Mucosa of gallbladder (tissue), 1 donor: ENCODE results near the gene PRORP. TPM values are rescaled to one million over a fixed set of nuclear protein-coding genes. Genes with fewer than 3 reads are reported as not detected.
"Not testable (repeated sequence)": the region's sequence is repeated elsewhere in the genome, so short reads cannot be mapped to it uniquely, and the experiment has no call there.

Experiments used
- DNase-seq: peaks from one replicate; pipeline ENCODE4 v3.0.0-alpha.2; 2020; ENCODE audit warnings: low spot score
- total RNA-seq: library from RNA; stranded (reverse); gene quantifications from one replicate; pipeline ENCODE4 v1.2.1, GENCODE V29; 2021
- donor health status: DM: no; HTN: no; CAD: no.

Gene PRORP
- total RNA-seq: 18.1 TPM

DNA sequence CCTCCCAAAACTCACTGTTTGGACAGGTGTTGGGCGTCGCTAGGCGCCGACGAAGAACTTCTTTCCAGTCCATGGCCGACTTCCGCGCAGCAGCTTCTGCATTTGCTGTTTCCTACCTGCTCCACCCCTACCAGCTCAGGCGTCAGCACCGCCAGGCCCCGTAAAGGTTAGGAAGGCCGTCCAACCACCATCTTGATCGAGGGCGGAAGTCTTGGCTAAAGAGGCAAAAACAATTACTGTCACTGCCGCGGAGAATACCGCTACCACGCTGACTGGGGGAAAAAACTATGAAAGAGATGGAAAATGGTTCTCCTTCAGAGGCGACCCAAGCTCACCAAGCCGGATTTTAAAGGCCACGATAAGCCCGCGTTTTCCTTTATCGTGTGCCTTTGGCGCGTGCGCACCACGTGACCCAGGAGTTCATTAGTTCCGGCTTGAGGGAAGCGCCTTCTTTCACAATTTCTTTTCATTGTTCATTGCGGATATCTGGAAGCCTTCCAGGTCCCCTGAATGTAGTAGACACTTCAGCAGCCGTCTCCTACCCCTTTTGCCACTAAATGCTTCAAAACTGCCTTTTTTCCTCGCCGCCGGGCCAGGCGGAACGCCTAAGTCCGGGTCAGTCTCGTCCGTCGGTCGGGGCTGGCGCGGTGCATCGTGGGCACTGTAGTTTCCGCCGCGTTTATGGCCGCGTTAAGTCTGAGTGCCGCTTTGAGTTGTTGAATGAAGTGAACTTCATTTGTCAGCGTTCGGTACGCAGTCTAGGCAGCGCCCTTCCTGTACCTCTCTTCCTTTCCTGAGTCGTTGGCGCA, at the start of gene PRORP, which contains the start of gene PPP2R3C:
Gene PRORP, plus strand, starts transcription at position 666 of the 809 bp plus-strand sequence. CDS start 694 bp downstream, outside the sequence.
Gene PPP2R3C, minus strand, starts transcription at position 104 of the 809 bp plus-strand sequence. Its CDS starts 31 bp downstream, at position 73.
- DNase-seq: peak; percentile 94

DNA sequence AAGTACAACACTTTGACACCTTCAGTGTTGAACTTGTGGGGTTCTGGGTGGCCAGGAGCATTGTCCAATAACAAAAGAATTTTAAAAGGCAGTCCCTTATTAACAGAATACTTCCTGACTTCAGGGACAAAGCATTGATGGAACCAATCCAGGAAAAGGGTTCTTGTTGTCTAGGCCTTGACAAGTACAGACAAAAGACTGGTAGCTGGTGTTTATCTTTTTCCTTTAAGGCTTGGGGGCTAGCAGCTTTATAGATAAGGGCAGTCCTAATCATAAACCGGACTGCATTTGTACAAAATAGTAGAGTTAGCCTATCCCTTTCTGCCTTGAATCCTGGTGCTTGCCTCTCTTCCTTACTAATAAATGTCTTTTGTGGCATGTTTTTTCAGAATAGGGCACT, 48.9 kb upstream of the PRORP start:
- no peak for DNase-seq

DNA sequence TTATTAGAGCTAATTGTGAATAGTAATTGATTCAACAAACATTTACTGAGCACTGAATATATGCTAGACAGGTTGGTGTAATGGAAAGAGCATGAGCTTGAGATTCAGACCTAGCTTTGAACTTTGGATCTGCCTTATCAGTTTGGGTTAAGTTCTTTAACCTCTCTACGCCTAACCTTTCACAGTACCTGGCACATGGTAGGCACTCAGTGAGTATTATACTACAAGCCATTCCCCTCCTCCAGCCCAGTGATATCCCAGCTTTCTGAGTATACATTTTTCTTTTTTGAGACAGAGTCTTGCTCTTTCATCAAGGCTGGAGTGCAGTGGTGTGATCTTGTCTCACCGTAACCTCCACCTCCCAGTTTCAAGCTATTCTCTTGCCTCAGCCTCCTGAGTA, 44.3 kb upstream of the PRORP start:
- no peak for DNase-seq

DNA sequence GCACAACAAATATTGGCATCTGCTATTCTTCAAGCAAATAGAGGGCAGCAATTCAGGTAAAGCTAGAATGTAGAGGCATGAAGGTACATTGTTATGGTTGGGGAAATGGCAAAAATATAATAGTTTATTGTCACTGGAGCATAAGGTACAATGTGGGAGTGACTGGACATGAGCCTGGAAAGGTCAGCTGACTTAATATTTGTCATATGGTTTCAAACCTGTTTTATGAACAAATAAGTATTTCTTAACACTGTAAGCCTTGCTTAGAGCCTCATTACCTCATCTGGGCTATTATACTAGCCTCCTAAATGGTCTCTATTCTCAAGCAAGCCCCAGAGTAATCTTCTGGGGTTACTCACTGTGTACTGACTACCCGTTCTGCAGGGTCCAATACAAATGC, 42.6 kb upstream of the PRORP start:
- no peak for DNase-seq

DNA sequence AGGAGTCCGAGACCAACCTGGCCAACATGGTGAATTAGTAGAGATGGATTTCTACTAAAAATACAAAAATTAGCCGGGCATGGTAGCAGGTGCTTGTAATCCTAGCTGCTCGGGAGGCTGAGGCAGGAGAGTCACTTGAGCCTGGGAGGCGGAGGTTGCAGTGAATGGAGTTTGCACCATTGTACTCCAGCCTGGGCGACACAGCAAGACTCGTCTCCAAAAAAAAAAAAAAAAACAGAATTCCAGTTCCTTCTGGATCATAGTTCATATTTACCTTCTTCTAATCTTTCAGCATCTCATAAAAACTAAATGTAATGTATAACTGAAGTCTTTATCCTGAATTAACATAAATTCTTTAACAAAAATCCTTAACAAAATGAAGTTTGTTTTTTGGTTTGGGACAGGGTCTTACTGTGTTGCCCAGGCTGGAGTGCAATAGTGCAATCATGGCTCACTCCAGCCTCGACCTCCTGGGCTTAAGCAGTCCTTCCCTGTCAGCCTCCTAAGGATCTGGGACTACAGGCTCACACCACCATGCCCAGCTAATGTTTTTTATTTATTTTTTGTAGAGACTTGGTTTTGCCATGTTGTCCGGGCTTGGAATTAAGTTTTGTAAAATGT, 38.7 kb upstream of the PRORP start:
- DNase-seq: no peak

DNA sequence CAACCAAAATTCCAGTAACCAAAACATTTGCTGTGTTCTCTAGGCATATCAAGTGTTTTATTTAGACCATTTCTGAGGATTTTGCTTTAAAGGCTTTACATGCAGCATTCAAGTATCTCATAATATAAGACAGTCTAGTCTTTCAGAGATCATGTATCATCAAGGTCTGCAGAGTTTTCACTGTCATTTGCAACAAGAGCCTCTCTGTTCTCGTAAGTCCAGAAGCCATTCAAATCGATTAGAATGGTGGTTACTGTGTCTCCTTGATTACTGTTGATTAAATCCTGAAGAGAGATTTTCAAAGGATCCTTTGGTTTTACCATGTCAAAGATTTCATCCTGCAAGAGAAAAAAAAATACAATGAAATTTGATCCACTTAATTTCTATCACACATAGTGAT, 36.9 kb upstream of the PRORP start:
- no peak for DNase-seq

DNA sequence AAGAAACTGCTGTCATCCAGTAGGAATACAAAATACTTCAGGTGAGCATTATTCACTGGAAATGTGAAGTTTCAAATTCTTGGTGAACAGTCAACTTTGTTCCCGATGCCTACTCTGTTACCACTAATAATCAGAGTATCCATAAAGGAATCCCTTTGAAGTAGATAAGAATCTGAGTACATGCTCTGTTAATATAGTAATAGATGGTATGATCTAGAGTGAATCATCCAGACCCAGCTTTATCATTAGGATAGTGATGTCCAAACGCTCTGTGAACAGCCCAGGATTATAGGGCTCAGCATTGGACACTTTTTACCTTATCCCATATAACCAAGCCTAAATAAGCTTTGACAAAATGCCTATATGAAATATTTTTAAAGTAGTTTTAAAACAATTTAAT, 33.8 kb upstream of the PRORP start:
- DNase-seq: no peak

DNA sequence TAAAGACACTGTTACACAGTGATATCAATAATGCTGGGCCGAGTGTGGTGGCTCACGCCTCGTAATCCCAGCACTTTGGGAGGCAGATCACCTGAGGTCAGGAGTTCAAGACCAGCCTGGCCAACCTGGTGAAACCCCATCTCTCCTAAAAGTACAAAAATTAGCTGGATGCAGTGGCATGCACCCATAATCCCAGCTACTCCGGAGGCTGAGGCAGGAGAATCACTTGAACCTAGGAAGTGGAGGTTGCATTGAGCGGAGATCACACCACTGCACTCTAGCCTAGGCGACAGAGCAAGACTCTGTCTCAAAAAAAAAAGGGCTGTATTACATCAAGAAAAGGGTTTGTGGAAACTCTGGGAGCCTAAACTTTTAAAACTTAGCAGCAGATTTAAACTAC, 27.7 kb upstream of the PRORP start:
- not testable (repeated sequence) for DNase-seq

DNA sequence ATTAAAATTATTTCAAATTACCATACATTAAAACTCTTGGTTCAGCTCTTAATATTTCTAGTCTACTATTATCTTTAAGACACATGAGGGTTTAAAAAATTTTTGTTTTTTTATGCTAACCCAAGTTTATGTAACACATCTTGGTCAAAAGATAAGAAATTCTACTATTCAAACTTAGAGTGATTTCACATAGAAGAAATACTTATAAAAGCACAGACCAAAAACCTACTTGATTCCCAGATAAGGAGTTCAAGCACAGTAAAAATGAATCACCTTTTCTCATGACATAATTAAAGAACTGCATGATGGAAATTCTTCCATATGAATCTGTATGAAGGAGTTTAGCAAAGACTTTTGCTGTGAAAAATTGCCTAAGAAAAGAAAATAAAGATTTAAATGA, 14.5 kb upstream of the PRORP start:
- DNase-seq: no peak

DNA sequence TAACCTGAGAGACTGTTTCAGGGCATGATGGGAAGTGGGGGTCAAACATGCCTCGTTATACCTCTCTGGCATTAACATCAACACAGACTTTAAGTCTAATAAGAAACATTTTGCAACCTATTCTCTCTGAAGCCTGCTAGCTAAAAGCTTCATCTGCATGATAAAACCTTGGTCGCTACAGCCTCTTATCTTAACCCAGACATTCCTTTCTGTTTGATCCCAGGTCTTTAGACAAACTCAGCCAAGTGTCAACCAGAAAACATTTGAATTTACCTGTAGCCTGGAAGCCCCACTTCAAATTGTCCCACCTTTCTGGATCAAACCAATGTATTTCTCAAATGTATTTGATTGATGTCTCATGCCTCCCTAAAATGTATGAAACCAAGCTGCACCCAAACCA, 9.7 kb upstream of the PRORP start:
- DNase-seq: no peak

DNA sequence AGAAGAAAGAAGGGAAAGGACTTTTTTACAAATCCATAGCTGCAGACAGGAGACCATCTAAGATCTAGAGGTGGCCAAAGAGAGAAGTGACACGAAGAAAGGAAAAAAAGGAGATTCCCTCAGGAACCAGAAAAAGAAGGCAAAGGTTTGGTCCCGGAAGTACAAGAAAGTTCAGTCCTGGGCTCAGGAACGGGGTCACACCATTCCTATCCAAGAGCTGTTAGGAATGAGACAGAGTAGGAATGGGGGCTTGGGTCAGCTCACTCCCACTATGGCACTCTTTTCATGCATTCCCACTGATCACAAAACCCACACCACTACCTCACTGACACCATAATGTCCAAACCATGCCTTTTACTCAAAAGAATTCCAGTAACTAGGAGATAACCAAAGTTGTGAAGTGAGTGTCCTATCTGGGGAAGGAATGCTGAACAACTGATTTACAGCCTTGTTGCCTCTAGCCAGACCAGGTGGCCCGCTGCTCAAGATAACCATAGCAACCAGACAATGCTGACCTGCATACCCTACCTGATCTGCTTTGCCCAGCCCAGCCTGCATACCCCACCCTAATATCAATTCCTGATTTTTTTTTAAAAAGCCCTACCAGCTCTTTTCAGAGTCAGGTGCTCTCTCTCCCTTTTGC, 8.9 kb upstream of the PRORP start:
- no peak for DNase-seq

DNA sequence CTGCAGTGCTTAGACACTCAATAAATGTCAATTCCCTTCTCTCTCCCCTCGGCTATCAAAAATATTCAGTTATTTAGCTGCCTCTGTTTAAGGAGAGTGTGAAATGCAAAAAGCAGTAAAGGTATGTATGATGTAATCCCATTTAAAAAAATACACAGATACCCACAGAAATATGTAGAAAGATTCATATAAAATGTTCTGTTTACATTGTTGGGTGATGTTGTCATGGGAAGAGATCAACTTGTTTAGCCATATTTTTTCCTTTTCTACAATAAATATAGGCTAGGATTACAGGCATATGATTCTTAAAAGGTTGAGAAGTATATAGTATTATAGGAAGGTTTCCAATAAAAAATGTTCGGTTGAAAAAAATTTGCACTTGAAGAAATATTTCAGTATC, 8.3 kb upstream of the PRORP start:
- no peak for DNase-seq

DNA sequence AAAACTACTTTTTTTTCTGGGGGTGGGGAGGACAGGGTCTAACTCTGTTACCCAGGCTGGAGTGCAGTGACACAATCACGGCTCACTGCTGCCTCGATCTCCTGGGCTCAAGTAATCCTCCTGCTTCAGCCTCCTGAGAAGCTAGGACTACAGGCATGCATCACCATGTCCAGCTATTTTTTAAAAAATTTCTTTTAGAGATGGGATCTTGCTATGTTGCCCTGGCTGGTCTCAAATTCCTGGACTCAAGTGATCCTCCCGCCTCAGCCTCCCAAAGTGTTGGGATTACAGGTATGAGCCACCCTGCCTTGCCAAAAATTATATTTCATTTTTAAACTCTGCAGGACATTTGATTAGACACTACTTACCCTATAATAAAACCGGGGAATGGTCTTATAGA, 6.1 kb upstream of the PRORP start:
- no peak for DNase-seq

DNA sequence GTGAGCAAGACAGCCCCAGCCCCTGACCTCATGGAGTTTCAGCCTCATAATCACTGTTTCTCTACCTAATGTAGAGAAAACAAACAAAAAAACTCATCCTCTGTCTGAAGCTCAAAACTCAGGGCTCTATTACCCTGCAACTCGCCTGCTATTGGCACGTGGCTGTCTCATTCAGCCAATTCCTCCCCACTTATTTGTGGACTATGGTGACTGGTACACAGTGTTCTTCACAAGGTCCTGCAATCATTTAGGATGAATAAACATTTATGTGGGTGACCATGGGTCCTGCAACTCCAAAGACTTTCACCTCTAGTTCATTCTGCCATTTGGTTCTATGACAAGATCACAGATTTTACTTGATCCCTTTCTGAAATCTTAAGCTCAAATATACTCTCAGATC, 5.2 kb upstream of the PRORP start:
- no peak for DNase-seq

DNA sequence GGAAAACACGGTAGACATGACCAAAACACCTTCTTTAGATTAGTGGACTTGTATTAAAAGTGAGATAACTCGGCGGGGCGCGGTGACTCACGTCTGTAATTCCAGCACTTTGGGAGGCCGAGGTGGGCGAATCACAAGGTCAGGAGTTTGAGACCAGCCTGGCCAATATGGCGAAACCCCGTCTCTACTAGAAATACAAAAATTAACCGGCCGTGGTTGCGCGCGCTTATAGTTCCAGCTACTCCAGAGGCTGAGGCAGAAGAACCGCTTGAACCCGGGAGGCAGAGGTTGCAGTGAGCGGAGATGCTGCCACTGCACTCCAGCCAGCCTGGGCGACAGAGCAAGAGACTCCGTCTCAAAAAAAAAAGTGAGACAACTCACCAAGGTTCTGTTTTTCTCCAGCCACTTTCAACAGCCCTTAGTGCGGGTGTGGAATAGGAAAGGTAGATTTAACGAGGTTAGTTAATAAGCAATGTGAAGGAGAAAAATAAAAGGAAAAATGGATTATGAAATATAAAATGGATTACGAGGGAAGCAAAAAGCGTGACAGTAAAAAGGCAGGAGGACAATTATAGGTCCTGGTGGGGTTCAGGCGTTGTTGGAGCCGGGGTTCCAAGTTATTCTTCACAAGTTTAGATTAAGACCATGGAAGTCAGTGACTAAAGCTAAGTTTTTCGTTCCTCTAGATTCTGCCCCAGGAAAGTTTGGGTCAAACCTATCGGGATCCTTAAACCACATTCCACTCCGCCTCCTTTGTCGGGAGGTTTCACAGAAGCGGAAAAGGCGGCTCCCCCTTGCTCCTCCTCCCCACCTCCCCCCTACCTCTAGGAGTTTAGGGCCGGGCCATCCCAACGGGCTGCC, 1.1 kb upstream of the PRORP start:
- DNase-seq: peak; percentile 13

DNA sequence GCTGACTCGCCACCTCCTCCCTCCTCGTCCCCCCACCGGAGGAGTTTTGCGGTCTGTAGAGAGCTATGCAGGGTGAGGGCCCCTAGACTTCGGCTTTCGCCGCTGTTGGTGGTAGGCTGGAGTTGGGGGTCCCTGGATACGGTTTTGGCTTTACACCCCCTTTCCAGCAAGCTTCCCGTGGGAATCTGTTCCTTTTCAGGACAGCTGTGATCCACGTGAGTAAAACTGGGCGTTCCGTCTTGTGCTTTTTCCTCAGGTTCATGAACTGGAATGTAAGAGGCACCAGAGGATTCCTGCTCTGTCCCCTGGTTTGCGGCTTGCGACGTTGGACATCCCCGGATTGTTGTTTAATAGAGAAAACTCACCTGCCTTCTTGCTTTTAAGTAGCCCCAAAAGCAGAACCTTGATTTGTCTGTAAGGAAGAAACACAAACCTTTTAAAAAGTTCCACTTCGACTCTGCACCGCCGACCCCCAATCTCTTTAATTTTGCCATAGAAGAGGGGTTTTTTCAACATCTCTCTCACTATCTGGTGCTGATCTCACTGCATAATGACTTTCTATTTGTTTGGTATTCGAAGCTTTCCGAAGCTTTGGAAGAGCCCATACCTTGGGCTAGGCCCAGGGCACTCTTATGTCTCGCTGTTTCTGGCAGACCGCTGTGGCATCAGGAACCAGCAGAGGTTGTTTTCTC, 490 bp downstream of the PRORP start:
- DNase-seq: no peak

DNA sequence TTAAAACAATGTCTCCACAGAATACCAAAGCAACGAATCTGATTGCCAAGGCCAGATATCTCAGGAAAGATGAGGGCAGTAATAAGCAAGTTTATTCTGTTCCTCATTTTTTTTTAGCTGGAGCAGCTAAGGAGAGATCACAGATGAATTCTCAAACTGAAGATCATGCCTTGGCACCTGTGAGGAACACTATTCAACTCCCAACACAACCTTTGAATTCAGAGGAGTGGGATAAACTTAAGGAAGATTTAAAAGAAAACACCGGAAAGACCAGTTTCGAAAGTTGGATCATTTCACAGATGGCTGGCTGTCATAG, 994 bp downstream of the PRORP start:
- no peak for DNase-seq

DNA sequence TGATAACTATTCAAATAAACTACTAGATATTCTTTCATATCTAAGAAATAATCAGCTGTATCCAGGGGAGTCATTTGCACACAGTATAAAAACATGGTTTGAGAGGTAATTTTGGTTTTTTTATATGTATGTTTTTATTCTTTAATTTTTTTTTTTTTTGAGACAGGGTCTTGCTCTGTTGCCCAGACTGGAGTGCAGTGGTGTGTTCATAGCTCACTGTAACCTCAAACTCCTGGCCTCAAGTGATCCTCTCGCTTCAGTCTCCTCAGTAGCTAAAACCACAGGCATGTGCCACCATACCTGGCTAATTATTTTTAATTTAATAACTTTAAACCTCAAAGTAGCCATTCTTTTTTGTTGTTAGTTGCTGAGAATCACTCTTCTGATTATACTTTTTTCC, 1.8 kb downstream of the PRORP start:
- no peak for DNase-seq

DNA sequence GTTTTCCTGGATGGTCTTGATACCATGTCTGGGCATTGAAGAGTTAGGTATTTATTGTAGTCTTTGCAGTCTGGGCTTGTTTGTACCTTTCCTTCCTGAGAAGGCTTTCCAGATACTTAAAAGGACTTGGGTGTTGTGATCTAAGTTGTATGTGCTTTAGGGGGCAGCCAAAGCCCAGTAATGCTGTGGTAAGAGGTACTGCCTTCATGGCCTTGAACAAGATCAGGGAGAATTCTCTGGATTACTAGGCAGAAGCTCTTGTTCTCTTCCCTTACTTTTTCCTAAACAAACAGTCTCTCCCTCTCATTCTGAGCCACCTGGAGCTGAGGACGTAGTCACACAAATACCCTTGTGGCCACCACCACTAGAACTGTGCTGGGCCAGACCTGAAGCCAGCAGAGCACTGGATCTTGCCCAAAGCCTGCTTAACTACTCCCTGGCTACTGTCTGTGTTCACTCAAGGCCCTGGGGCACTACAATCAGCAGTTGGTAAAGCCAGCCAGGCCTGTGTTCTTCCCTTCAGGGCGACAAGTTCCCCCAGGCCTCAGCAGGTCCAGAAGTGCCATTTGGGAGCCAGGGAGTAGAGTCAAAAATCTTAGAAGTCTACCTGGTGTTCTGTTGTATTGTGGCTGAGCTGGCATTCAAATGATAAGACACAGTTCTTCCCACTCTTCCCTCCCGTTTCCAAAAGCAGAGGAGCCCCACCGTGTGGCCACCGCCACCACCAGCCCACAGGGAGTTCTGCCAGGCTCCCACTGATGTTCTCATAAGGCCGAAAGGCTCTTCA, 11.4 kb downstream of the PRORP start:
- no peak for DNase-seq

DNA sequence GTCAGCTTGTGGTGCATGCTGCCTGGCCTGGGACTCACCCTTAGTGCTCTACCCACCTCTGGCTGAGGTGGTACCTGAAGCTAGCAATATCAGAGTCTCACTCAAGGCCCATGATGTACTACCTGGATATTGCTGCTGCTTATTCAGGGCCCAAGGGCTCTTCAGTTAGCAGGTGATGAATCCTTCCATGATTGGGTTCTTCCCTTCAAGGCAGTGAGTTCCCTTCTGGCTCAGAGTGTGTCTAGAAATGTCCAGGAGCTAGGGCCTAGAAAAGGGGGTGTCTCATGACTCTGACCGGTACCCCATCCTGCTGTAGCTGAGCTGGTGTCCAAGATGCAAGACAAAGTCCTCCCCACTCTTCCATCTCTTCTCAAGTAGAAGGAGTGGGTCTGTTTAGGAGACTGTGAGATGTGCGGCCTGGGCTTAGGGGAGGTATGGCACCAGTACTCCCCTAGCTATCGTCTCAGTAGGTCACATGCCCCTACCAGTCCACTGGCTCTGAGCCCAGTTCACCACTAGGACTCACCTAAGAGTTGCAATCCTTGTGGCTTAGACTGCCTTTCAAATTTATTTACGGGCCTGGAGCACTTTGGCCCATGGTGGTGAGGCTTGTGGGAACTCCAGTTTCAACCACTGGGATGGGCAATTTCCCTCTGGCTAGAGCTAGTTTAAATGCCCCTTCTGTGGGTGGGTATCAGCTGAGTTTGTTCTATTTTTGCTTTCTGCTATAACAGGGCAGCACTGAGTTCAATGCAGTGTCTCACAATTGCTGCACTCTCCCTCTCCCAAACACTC, 12.2 kb downstream of the PRORP start:
- DNase-seq: no peak
